Germinal center (tissue), 1 donor: ENCODE measurements around the gene TMEM52.
"Not testable (repeated sequence)": the region's sequence is repeated elsewhere in the genome, so short reads cannot be mapped to it uniquely, and the experiment has no call there.

Experiments used
- DNase-seq: peaks from one replicate; pipeline ENCODE4 v3.0.0; 2012; ENCODE audit warnings: mixed read lengths, low spot score

TMEM52 gene

DNA sequence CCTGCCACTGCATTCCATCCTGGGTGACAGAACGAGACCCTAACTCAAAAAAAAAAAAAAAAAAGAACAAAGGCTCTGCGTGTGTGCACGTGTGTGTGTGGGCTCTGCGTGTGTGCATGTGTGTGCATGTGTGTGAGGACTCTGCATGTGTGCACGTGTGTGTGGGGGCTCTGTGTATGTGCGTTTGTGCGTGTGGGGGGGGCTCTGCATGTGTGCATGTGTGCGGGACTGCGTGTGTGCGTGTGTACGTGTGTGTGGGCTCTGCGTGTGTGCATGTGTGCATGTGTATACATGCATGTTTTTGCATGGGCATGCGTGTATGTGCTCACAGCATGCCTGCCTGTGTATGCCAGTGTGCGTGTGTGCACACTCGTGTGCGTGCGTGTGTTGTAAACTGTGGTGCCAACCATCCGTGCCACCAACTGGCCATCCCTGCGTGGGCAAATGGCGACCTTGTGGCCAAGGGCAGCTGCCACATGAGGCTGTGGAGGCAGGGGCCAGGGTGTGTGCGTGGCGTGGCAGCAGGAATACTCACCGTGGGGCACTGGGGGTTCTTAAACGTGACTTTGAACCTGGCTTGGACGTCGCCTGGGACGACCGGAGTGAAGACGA lies 26.8 kb upstream of the TMEM52 start:
- no peak for DNase-seq

DNA sequence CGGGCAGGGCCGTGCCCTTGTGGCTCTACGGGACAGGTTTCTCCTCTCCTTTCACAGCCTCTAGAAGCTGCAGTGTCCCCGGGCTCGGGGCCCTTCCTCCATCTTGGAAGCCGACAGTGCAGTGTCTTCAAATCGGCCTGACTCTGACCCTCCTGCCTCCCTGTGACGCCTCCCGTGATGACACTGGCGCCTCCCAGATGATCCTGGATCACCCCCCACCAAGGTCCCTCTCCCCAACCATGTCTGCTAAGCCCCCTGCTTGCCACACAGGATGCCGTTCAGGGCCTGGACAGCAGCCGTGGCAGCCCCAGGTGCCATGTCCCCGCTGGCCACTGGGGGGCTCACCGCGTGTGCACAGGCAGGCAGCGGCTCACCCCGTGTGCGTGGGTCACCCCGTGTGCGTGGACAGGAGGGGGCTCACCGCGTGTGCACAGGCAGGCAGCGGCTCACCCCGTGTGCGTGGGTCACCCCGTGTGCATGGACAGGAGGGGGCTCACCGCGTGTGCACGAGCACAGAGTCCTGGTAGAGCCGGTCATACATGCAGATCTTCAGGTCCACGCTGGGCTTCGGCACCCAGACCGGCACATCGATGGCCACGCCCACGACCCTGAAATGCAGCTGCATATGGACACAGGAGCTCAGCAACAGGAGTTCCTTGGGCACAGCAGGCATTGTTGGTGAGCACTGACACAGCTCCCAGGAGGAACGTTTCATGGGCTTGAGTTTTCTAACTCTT lies 24.9 kb upstream of the TMEM52 start:
- DNase-seq: peak; percentile 57

DNA sequence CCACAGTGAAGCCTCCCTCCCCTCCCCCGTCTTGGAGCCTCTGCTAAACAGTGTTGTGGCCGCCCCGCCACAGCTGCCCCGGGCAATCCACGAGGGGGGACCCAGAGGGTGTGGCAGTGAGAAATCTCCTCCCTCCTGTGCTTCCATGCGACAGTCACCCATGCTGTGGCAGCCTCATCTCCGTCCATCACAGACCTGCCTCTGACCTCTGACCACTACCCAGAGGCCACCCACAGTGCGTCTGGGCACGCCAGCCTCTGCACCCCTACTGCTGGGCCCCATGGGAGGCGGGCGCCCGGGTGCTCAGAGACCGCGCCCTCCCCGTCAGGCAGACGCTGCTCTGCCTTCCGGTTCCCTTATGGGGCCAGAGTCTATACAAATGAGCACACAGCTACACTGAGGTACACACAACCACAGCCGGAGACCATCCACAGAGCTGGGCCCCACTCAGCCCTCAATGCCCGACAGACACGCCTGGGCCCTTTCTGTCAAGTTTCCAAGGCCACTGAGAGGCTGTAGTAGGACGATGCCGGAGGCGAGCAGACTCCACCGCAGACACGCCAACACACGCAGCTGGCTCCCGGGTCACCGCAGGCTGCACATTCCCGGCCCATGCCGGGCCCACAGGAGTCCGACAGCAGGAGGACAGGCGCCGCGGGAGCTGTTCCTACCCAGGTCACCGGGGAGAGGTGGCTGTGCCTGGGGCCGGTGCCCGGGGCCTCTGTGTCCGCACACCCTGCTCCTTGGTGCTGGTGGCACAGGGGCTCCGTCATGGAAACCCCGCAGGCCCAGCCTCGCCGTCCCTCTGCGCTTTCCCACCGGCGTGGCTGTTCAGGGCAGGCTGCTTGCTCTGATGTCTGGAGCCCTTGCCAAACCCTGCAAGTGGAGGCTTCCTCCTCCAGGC lies 23.9 kb upstream of the TMEM52 start:
- DNase-seq: no peak

- no peak for DNase-seq
Measured at GRCh38 chr1:1941868-1942752, 23.0 kb upstream of the TMEM52 start.

DNA sequence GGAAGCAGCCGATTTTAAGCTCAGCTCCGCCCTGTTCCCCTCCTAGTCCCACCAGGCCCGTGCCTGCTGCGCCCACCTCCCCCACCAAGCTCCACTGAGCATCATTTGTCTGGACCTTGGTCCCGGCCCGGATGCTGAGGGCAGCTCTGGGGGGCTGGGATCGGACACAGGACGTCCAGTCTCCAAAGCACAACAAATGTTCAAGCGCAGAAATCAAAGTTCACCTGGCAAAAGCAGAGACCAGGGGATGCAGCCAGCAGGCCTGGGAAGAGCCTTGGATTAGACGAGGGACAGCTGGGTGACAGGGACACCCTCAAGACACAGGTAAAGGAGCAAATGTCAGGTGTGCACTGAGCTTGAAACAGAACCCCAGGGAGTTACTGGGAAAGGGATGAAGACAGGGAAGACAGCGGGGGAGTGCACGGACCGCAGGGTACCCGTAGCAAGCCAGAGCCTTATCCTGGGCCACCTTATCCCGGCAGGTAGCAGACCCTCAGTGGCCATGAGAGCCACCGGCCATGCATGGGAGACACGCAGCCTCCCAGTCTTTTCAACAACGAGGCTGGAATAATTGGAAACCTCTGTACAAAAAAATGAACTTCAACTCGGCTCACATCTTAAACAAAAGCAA lies 22.2 kb upstream of the TMEM52 start:
- no peak for DNase-seq

- no peak for DNase-seq
Measured at GRCh38 chr1:1940123-1940425, 21.0 kb upstream of the TMEM52 start.

- DNase-seq: no peak
Measured at GRCh38 chr1:1939296-1940122, 20.4 kb upstream of the TMEM52 start.

- no peak for DNase-seq
Measured at GRCh38 chr1:1938613-1939295, 19.7 kb upstream of the TMEM52 start.

DNA sequence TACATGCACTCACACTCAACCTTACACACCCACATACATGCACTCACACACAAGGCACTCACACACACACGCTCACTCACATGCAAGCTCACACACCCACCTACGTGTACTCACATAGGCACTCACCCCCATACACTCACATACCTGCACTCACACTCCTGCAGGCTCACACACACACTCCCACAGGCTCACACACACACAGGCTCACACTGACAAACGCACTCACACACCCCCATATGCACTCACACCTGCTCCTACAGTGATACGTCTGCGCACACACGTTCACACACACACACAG lies 19.1 kb upstream of the TMEM52 start:
- no peak for DNase-seq

DNA sequence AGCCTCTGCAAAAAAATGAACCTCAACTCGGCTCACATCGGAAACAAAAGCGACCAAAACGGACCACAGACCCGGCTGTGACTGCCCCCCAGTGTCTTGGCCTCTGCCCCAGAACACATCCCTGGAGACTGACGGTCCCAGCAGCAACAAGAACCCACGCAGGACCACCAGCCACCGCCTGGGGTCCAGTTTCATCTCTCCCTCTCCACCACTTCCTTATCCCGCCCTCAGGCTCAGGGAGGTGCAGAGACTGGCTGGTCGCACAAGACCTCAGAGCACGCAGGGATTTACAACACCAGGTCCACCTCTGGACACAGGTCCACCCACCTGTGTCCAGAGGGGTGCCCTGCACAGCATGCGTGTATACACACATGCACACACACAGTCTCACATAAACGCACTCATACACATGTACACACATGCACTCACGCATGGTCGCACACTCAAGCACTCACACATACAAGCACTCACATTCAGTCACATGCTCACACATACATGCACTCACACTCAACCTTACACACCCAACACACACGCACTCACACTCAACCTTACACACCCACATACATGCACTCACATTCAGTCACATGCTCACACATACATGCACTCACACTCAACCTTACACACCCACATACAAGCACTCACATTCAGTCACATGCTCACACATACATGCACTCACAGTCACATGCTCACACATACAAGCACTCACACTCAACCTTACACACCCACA lies 18.6 kb upstream of the TMEM52 start:
- no peak for DNase-seq

GRCh38 chr1:1937061-1937460 lies 18.0 kb upstream of the TMEM52 start:
- no peak for DNase-seq

DNA sequence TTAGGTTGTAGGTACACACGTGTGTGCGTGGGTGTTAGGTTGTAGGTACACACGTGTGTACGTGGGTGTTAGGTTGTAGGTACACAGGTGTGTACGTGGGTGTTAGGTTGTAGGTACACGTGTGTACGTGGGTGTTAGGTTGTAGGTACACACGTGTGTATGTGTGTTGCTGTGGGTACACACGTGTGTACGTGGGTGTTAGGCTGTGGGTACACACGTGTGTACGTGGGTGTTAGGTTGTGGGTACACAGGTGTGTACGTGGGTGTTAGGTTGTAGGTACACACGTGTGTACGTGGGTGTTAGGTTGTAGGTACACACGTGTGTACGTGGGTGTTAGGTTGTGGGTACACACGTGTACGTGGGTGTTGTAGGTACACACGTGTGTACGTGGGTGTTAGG lies 15.8 kb upstream of the TMEM52 start:
- DNase-seq: not testable (repeated sequence)

GRCh38 chr1:1929639-1930545 lies 10.8 kb upstream of the TMEM52 start:
- DNase-seq: no peak

GRCh38 chr1:1929102-1929638 lies 10.1 kb upstream of the TMEM52 start:
- no peak for DNase-seq

GRCh38 chr1:1928231-1929101 lies 9.4 kb upstream of the TMEM52 start:
- DNase-seq: no peak

DNA sequence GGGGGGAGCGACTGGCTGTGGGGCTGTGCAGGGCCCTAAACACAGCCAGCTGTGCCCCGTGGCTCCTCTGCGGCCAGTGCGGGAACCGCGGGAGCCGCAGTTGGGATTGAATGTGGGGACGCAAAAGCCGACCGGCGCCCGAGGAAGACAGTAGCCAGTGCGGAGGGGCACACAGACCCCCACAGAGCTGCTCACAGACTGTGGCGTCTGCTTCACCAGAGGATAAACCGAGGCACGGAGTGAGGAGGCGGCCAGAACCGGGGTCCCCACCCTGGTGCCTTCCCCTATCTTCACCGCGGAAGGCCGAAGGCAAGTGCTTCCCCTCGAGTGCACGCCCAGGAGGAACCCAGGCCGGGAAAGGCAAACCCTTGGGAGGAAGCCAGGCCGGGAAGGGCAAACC lies 8.7 kb upstream of the TMEM52 start:
- no peak for DNase-seq
